ENCODE measurements around the gene CYTH4. TPM values are rescaled to one million over a fixed set of nuclear protein-coding genes. Genes with fewer than 3 reads are reported as not detected.

The CYTH4 gene
- total and polyA plus RNA-seq, 2 experiments from 2014 or later: not detected

- no peaks in the 10 kb centered on the region for H3K4me1 ChIP-seq (ENCODE audit: insufficient read depth)
- no peak overlapping the region for H3K27ac ChIP-seq (ENCODE audit: low read depth)
Measured at GRCh38 chr22:37353839-37354238, 71.5 kb downstream of the CYTH4 start.

More at GRCh38 chr22:37353839-37354238, 71.5 kb downstream of the CYTH4 start:
- Histone ChIP-seq H3K4me2 (no peak overlapping the region), H4K20me1 (replicated peaks; ENCODE audit: insufficient read depth) (no peaks in the 10 kb centered on the region), H3K36me3 (ENCODE audit: insufficient read depth) (no peaks in the 10 kb centered on the region), H3F3A (replicated peaks; ENCODE audit: low read depth) (no peaks in the 10 kb centered on the region), H2AFZ (no peak overlapping the region), H3K4me3 (no peak overlapping the region), H3K79me2 (replicated peaks; ENCODE audit: insufficient read depth) (no peaks in the 10 kb centered on the region), H3K27me3 (ENCODE audit: insufficient read depth) (no peaks in the 10 kb centered on the region), H3K9me2 (ENCODE audit: insufficient read depth) (no peaks in the 10 kb centered on the region)
- Mint-ChIP-seq H3K36me3 (ENCODE audit: low read depth) (no peaks in the 10 kb centered on the region), H3K4me1 (peaks cover 5% of the 10 kb centered on the region), H3K9me3 (no peaks in the 10 kb centered on the region), H3K27me3 (ENCODE audit: insufficient read depth, low read depth, poor library complexity) (peaks cover 25% of the 10 kb centered on the region), H3K4me3 (no peak overlapping the region), H3K27ac (no peak overlapping the region)
- DNase-seq (ENCODE audit: low spot score) (no peak), ATAC-seq (no peak)
- TF ChIP-seq EZH2phosphoT487 (IDR thresholded peaks at IDR 0.05; ENCODE audit: unreplicated experiment) (no peak), ZNF462 (CRISPR knock-in tag; IDR thresholded peaks at IDR 0.05) (no peak), JUNB (IDR thresholded peaks at IDR 0.05; ENCODE audit: unreplicated experiment) (no peak), CTCF (conservative IDR thresholded peaks at IDR 0.05; ENCODE audit: low read depth in 2 of 2) (no peak), ETS1 (IDR thresholded peaks at IDR 0.05) (no peak)

Data from GM23338 (cell line).